Lower leg skin (tissue), 4 donors: Measurements from ENCODE around the gene COPZ2. TPM values are rescaled to one million over a fixed set of nuclear protein-coding genes. Genes with fewer than 3 reads are reported as not detected.

Experiments used
- DNase-seq, 2 donors: peaks; one replicate each; pipeline ENCODE4 v3.0.0-alpha.2; 2019; ENCODE audit warnings: low spot score in 2 of 2
- H3K4me3 ChIP-seq: fragments of 200-600 bp; sonication (generic); 2 replicates; pipeline ENCODE4 v1.5.1; 2017; ENCODE audit warnings: mild to moderate bottlenecking, low read depth; ENCODE audit not compliant: poor library complexity, severe bottlenecking
- POLR2A ChIP-seq, 2 donors: fragments of 450-650 bp; IDR thresholded peaks; one replicate each; pipeline ENCODE4 v1.6.1; 2016 to 2017; ENCODE audit warnings: antibody characterized with exemption in 2 of 2, mild to moderate bottlenecking in 1 of 2, moderate library complexity in 1 of 2
- WGBS, 2 donors: methylation state at CpG; one replicate each; pipeline ENCODE4 v1.1.5; 2018; 5-methylcytosine and 5-hydroxymethylcytosine counted together
- intact Hi-C: fragments of 100-400 bp; cut with DNase I; formaldehyde crosslinking; loops from one replicate; pipeline ENCODE4 v1.15.0; 2023; ENCODE audit warnings: low total_unique reads
- total RNA-seq, 4 donors: library from RNA; depleted of rRNA; stranded (reverse); fragments of >200 nt; gene quantifications; one replicate each; pipeline ENCODE4 v1.1.0, GENCODE V29; 2016
- TF ChIP-seq, protein P1 (sequence below), 3 donors: fragments of 450-650 bp; IDR thresholded peaks; one replicate each; pipeline ENCODE4 v1.5.1; 2016; ENCODE audit warnings: antibody characterized with exemption in 3 of 3, mild to moderate bottlenecking in 3 of 3, moderate library complexity in 2 of 3

COPZ2 gene
- total RNA-seq, 4 donors from 2014 or later, result 9.1 to 16.9 (median 12.9) TPM

GRCh38 chr17:48054238-48055185 lies 16.9 kb upstream of the COPZ2 start:
- 26 to 29% methylated on average over 25 to 28 of the region's 34 CpGs for WGBS, 2 donors
- TF ChIP-seq, protein P1, sequence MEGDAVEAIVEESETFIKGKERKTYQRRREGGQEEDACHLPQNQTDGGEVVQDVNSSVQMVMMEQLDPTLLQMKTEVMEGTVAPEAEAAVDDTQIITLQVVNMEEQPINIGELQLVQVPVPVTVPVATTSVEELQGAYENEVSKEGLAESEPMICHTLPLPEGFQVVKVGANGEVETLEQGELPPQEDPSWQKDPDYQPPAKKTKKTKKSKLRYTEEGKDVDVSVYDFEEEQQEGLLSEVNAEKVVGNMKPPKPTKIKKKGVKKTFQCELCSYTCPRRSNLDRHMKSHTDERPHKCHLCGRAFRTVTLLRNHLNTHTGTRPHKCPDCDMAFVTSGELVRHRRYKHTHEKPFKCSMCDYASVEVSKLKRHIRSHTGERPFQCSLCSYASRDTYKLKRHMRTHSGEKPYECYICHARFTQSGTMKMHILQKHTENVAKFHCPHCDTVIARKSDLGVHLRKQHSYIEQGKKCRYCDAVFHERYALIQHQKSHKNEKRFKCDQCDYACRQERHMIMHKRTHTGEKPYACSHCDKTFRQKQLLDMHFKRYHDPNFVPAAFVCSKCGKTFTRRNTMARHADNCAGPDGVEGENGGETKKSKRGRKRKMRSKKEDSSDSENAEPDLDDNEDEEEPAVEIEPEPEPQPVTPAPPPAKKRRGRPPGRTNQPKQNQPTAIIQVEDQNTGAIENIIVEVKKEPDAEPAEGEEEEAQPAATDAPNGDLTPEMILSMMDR (IDR thresholded peaks at IDR 0.05), result no peak
- TF ChIP-seq POLR2A (IDR thresholded peaks at IDR 0.05), result no peak
- peak; percentile 81 to 91 for DNase-seq
- H3K4me3 ChIP-seq, result no peak overlapping the region
- intact Hi-C loops, result no loop called here

GRCh38 chr17:48053758-48054237 lies 16.2 kb upstream of the COPZ2 start:
- 3 to 9% methylated on average over 6 of the region's 6 CpGs for WGBS, 2 donors
- DNase-seq, result no peak
- H3K4me3 ChIP-seq, result no peak overlapping the region
- TF ChIP-seq POLR2A (IDR thresholded peaks at IDR 0.05), result no peak
- TF ChIP-seq, protein P1 (IDR thresholded peaks at IDR 0.05), result no peak
- intact Hi-C loops, result no loop called here

DNA sequence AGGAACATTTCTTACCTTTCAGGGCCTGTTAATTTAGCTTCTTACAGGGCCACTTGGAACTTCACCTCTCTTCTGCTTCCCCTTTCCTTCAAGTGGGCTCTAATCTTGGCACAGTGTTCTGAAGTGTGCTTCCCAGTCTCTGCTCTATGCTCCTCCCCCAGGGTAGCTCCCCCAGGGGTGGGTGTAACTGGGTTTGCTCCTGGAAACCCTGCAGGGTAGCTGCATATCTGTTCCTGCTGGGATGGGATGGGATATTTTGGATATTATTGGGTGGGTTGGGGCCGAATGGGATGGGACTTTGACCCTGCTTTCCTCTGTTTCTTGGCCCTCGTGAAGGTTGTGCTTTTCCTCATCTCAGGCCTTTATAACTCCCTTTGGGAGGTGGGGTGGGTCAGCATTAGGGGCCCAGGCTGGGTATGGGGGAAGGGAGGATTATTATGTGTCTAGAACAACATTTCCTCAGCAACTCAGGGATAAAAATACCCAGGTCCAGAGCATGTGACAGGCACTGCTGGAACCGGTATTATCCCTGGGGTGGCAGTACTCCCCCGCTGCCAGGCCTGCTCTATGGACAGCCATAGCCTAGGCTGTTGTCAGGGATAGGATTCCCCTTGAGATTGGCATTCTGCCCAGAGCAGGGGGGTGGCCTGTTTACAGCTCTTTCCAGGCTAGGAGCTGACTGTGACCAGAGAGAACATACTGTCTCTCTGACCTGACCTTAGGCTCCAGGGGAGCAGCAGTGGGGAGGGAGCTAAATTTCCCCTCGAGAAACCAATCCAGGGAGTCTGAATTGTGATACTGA lies 15.6 kb upstream of the COPZ2 start:
- no peak for TF ChIP-seq POLR2A (IDR thresholded peaks at IDR 0.05)
- TF ChIP-seq, protein P1 (IDR thresholded peaks at IDR 0.05), result no peak
- intact Hi-C loops, result no loop called here
- DNase-seq, result peak; percentile 78 to 93
- WGBS, 2 donors, result 16% methylated on average over 5 of the region's 5 CpGs
- H3K4me3 ChIP-seq, result no peak overlapping the region

DNA sequence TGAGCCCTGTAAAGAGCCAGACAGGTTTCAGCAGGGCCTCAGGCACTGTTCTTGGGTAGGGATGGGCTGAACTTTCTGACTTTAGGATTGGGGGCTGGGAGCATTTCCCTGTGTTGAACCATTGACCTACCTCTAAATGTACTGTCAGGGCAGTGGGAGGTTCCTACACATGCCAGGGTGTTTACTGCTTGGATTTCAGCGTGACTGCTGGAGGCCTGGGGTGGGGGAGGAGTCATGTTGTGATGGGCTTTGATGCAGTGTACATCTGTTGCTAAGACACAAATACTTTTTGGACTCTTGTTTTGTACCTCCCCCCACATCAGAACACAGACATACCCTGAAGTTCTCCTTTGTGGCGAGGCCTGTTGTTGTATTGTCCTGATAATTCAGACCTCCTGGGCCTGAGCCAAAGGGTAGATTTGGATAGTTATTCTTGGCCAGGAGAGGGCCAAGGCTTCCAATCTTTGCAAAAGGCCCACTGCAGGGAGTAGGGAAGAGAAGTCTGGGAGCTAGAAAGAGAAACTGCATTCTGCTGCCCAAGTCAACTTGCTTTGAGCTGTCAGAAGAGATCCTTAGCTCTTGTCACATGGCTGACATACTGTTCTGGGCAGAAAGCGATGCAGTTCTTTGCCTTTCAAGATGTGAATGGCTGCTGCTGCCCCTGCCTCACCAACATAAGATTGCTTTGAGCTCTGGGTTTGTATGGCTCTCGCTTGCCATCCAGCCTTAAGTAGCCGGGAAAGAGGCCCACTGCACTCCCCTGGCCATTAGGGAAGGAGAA lies 14.3 kb upstream of the COPZ2 start:
- TF ChIP-seq, protein P1 (IDR thresholded peaks at IDR 0.05), result no peak
- no peak for TF ChIP-seq POLR2A (IDR thresholded peaks at IDR 0.05)
- H3K4me3 ChIP-seq, result no peak overlapping the region
- DNase-seq, result peak in 1 of 2 donors; percentile 78
- intact Hi-C loops, result no loop called here
- 17 to 28% methylated on average over 5 of the region's 5 CpGs for WGBS, 2 donors

- TF ChIP-seq, protein P1 (IDR thresholded peaks at IDR 0.05), result no peak
- TF ChIP-seq POLR2A (IDR thresholded peaks at IDR 0.05), result no peak
- H3K4me3 ChIP-seq, result no peak overlapping the region
- intact Hi-C loops, result no loop called here
- WGBS, 2 donors, result 41 to 55% methylated on average over 9 to 10 of the region's 10 CpGs
- no peak for DNase-seq
Measured at GRCh38 chr17:48051283-48051682, 13.7 kb upstream of the COPZ2 start.
